ENCODE measurements around the gene ZNF576. TPM values are rescaled to one million over a fixed set of nuclear protein-coding genes. Genes with fewer than 3 reads are reported as not detected.

The ZNF576 gene
- total and polyA plus RNA-seq, 2 of the 4 experiments (the other 2 are of a cell fraction): 13.8 to 19.5 TPM

GRCh38 chr19:43644181-43644580, 47.8 kb downstream of the ZNF576 start:
- Histone ChIP-seq H3K14ac (replicated peaks; ENCODE audit: low read depth, low read length) (no peak overlapping the region), H3K9ac (ENCODE audit: low read depth, low read length) (no peak overlapping the region), H2BK5ac (ENCODE audit: low read depth, low read length, poor library complexity, severe bottlenecking) (no peak overlapping the region), H3K4me3 (ENCODE audit: insufficient read depth, low read depth, low read length) (no peak overlapping the region), H3K36me3 (ENCODE audit: control insufficient read depth, insufficient read depth, low read length) (peaks cover 15% of the 10 kb centered on the region), H3K18ac (ENCODE audit: low read depth, low read length) (no peak overlapping the region), H2AFZ (replicated peaks; ENCODE audit: low read length, poor library complexity) (no peak overlapping the region), H3K27me3 (ENCODE audit: control insufficient read depth, insufficient read depth, low read length) (peaks cover 12% of the 10 kb centered on the region), H3K9me1 (ENCODE audit: insufficient read depth, low read length) (no peaks in the 10 kb centered on the region), H2AK5ac (ENCODE audit: low read depth, low read length) (no peak overlapping the region), H4K5ac (ENCODE audit: low read depth, low read length) (no peak overlapping the region), H3K4ac (ENCODE audit: low read depth, low read length) (no peak overlapping the region), H3K79me1 (ENCODE audit: low read depth in 1 of 2, low read length in 2 of 2) (peaks cover 2 to 5% of the 10 kb centered on the region in 2 experiments; a peak in 1 of 4 replicates), H3K9me3 (ENCODE audit: control insufficient read depth, insufficient read depth, low read length) (no peaks in the 10 kb centered on the region), H3K27ac (ENCODE audit: insufficient read depth, low read length) (no peak overlapping the region), H3K4me2 (ENCODE audit: low read depth, low read length) (no peak overlapping the region), H3K4me1 (ENCODE audit: control insufficient read depth, insufficient read depth, low read length) (peaks cover 5% of the 10 kb centered on the region), H4K91ac (ENCODE audit: insufficient read depth, low read depth, low read length) (no peak overlapping the region), H3K23ac (ENCODE audit: low read depth, low read length) (no peak overlapping the region), H4K8ac (ENCODE audit: low read depth in 2 of 2, low read length in 2 of 2) (no peak overlapping the region), H4K20me1 (ENCODE audit: insufficient read depth, low read length) (peaks cover 4% of the 10 kb centered on the region; the same call in 1 of the 2 replicates), H3K56ac (ENCODE audit: extremely low read depth, insufficient read depth, low read length) (no peak overlapping the region), H2AK9ac (replicated peaks; ENCODE audit: low read depth, low read length, poor library complexity) (peak overlapping the region; percentile 24), H2BK15ac (ENCODE audit: low read depth, low read length) (no peak overlapping the region), H2BK20ac (ENCODE audit: low read depth, low read length) (no peak overlapping the region), H2BK120ac (ENCODE audit: low read depth, low read length) (no peak overlapping the region)
- DNase-seq (no peak), ATAC-seq (ENCODE audit: low read depth) (no peak)
- TF ChIP-seq RAD21 (IDR thresholded peaks at IDR 0.05; ENCODE audit: low read length) (no peak), USF2 (IDR thresholded peaks at IDR 0.05; ENCODE audit: low read depth, low read length) (no peak), RCOR1 (IDR thresholded peaks at IDR 0.05; ENCODE audit: insufficient replicate concordance, low read length) (no peak), CTCF (conservative IDR thresholded peaks at IDR 0.05; ENCODE audit: low read depth, low read length) (no peak), NFE2L2 (IDR thresholded peaks at IDR 0.05; ENCODE audit: low read depth, low read length) (no peak), CEBPB (IDR thresholded peaks at IDR 0.05; ENCODE audit: low read depth, low read length) (no peak), MAZ (IDR thresholded peaks at IDR 0.05; ENCODE audit: borderline replicate concordance, low read depth, low read length) (no peak), POLR2A (IDR thresholded peaks at IDR 0.05; ENCODE audit: low read depth, low read length) (no peak), MXI1 (IDR thresholded peaks at IDR 0.05; ENCODE audit: borderline replicate concordance, low read depth, low read length) (no peak), SMC3 (IDR thresholded peaks at IDR 0.05; ENCODE audit: low read depth, low read length) (no peak), CHD1 (IDR thresholded peaks at IDR 0.05; ENCODE audit: low read depth, low read length) (no peak), RFX5 (IDR thresholded peaks at IDR 0.05; ENCODE audit: low read depth, low read length) (no peak), MAFK (IDR thresholded peaks at IDR 0.05; ENCODE audit: low read depth, low read length) (no peak), BHLHE40 (IDR thresholded peaks at IDR 0.05; ENCODE audit: low read depth, low read length) (no peak), FOS (IDR thresholded peaks at IDR 0.05; ENCODE audit: low read depth, low read length) (no peak), ELK1 (IDR thresholded peaks at IDR 0.05; ENCODE audit: borderline replicate concordance, low read depth, low read length) (no peak)
- WGBS, 2 experiments (ENCODE audit: extremely low coverage in 2 of 2, insufficient read length in 1 of 2): 83% methylated on average over 6 of the region's 13 CpGs; no CpG with 5 or more reads in 1 of the 2 experiments
- dilution Hi-C loops (cut with HindIII; ENCODE audit: low sequenced_read_pairs, unreplicated experiment): no loop called here
- BruUV-seq (replicated peaks): no TSS peak
- ChIA-PET CTCF (no interaction called here), POLR2A (ENCODE audit: unreplicated experiment) (no interaction called here)
- intact Hi-C loops (cut with micrococcal nuclease): no loop called here
- in situ Hi-C loops (cut with MboI; ENCODE audit: low sequenced_read_pairs): no loop called here

Measured in IMR-90 (cell line).